ENCODE data around the gene PLCD3. TPM values are rescaled to one million over a fixed set of nuclear protein-coding genes. Genes with fewer than 3 reads are reported as not detected.
A peak's percentile ranks its signal among the peaks of the same experiment; 100 is the strongest.

Gene PLCD3
- total RNA-seq, 4 donors from 2014 or later: 50.4 to 147 (median 81.8) TPM

GRCh38 chr17:45116434-45117016, 15.8 kb downstream of the PLCD3 start:
- Histone ChIP-seq H3K27ac (no peak overlapping the region), H3K36me3 (peaks cover 0 to 95% of the 10 kb centered on the region in 2 donors), H3K9me3 (no peaks in the 10 kb centered on the region), H3K4me3 (no peak overlapping the region), H3K27me3 (no peaks in the 10 kb centered on the region), H3K4me1 (peaks cover 0 to 19% (median 7%) of the 10 kb centered on the region in 3 donors)
- 85 to 89% methylated on average over 3 to 5 of the region's 10 CpGs for WGBS, 2 donors (ENCODE audit: low coverage in 1 of 2)
- TF ChIP-seq EP300 (IDR thresholded peaks at IDR 0.05): no peak
- no peak for TF ChIP-seq POLR2A (IDR thresholded peaks at IDR 0.05)
- TF ChIP-seq POLR2AphosphoS5 (IDR thresholded peaks at IDR 0.05): no peak
- no peak for TF ChIP-seq CTCF (IDR thresholded peaks at IDR 0.05)
- ATAC-seq: no peak

GRCh38 chr17:45115871-45116270, 16.4 kb downstream of the PLCD3 start:
- Histone ChIP-seq H3K27me3 (no peaks in the 10 kb centered on the region), H3K27ac (no peak overlapping the region), H3K36me3 (peaks cover 0 to 89% of the 10 kb centered on the region in 2 donors), H3K4me3 (no peak overlapping the region), H3K9me3 (no peaks in the 10 kb centered on the region), H3K4me1 (peaks cover 0 to 19% (median 12%) of the 10 kb centered on the region in 3 donors)
- 74 to 82% methylated on average over 5 to 8 of the region's 11 CpGs for WGBS, 2 donors (ENCODE audit: low coverage in 1 of 2)
- no peak for ATAC-seq
- TF ChIP-seq CTCF (IDR thresholded peaks at IDR 0.05) (no peak), EP300 (IDR thresholded peaks at IDR 0.05) (no peak), POLR2A (IDR thresholded peaks at IDR 0.05) (no peak), POLR2AphosphoS5 (IDR thresholded peaks at IDR 0.05) (no peak)

GRCh38 chr17:45115015-45115625, 17.2 kb downstream of the PLCD3 start:
- TF ChIP-seq POLR2AphosphoS5 (IDR thresholded peaks at IDR 0.05) (no peak), POLR2A (IDR thresholded peaks at IDR 0.05) (no peak), CTCF (IDR thresholded peaks at IDR 0.05) (no peak), EP300 (IDR thresholded peaks at IDR 0.05) (no peak)
- no peak for ATAC-seq
- peaks cover 0 to 82% of the 10 kb centered on the region in 2 donors for H3K36me3 ChIP-seq

GRCh38 chr17:45114117-45114932, 18.0 kb downstream of the PLCD3 start:
- Histone ChIP-seq H3K9me3 (no peaks in the 10 kb centered on the region), H3K36me3 (peaks cover 0 to 76% of the 10 kb centered on the region in 2 donors), H3K4me1 (peaks cover 0 to 33% (median 18%) of the 10 kb centered on the region in 3 donors), H3K27ac (peak overlapping the region in 3 of 4 donors; percentile 35 to 85 (median 81)), H3K4me3 (no peak overlapping the region), H3K27me3 (no peaks in the 10 kb centered on the region)
- TF ChIP-seq POLR2A (IDR thresholded peaks at IDR 0.05) (no peak), POLR2AphosphoS5 (IDR thresholded peaks at IDR 0.05) (no peak), CTCF (IDR thresholded peaks at IDR 0.05) (no peak), EP300 (IDR thresholded peaks at IDR 0.05) (no peak)
- WGBS, 2 donors (ENCODE audit: low coverage in 1 of 2): 82 to 88% methylated on average over 4 to 7 of the region's 19 CpGs
- no peak for ATAC-seq

More at GRCh38 chr17:45115015-45115625, 17.2 kb downstream of the PLCD3 start:
- H3K4me3 ChIP-seq: no peak overlapping the region
- H3K9me3 ChIP-seq: no peaks in the 10 kb centered on the region
- H3K27ac ChIP-seq: peak overlapping the region in 2 of 4 donors; percentile 81 to 85
- 80% methylated on average over 1 of the region's 26 CpGs; no CpG with 5 or more reads in 1 of the 2 donors for WGBS, 2 donors (ENCODE audit: low coverage in 1 of 2)
- H3K27me3 ChIP-seq: no peaks in the 10 kb centered on the region
- peaks cover 0 to 25% (median 18%) of the 10 kb centered on the region in 3 donors for H3K4me1 ChIP-seq

Data from gastroesophageal sphincter (tissue), 4 donors.